Activated CD8-positive, alpha-beta memory T cell treated with anti-CD3 and anti-CD28 coated beads, Interleukin-2, amount 50 U/mL, for 24 hours (primary cell): Measurements from ENCODE around the gene NPLOC4.
A peak's percentile ranks its signal among the peaks of the same experiment; 100 is the strongest.

Source experiments
- DNase-seq: peaks from one replicate; pipeline ENCODE4 v3.0.0-alpha.2; 2020; ENCODE audit errors: extremely low read depth

NPLOC4 gene

DNA sequence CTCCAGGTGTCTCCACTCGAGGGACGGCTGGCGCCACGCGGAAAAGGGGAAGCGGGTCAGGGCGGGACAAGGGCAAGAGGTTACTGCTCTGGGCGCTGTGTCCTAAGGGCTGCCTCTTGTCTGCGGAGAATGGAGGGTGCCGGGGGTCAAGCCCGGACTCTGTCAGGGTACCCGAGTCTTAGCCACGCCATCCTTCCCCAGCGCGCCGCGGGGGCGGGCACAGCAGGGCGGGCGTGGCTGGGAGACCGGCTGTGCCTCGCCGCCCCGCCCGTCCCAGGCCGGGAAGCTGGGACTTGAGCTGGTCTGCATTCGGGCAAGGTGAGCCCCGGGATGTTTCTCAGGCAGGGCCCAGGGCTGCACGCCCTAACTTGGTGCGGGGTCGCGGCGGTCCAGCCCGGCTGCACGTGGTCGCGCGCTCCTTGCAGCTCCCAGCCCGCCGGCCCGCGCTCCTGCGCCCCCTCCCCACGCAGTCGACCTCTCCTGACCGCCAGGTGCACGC is 118.1 kb downstream of the NPLOC4 start:
- DNase-seq: no peak

DNA sequence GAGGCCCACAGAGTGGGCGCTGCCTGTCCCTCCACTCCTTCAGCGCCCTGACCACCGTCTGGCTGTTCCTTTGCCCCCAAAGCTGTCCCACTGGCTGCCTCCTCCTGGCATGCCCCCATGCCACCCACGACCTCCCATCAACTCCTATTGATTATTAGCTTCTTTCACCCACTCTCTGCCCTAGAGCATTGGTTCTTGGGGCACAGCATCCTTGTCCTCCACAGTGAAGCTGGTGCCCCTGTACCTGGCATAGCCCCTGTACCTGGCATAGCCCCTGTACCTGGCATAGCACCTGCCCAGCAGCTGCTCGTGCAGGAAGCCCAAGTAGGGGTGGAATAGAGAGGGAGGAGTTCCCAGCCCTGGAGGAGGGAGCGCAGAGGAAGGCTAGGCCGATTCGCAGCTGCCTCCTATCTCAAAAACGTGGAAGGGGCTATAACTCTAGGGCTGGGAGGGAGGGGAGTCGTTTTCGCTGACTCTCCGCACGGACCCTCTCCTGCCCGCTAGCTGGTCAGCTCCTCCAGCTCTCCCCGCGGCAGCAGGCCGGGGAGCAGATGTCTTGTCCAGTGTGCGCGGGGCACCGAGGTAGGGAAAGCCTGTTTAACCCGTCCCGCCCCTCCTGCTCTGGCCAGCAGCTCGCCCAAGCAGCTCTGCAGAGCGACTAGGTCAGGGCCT is 118.7 kb downstream of the NPLOC4 start:
- no peak for DNase-seq

GRCh38 chr17:81517339-81518112 is 119.4 kb downstream of the NPLOC4 start:
- no peak for DNase-seq

GRCh38 chr17:81517009-81517338 is 119.9 kb downstream of the NPLOC4 start:
- DNase-seq: no peak

DNA sequence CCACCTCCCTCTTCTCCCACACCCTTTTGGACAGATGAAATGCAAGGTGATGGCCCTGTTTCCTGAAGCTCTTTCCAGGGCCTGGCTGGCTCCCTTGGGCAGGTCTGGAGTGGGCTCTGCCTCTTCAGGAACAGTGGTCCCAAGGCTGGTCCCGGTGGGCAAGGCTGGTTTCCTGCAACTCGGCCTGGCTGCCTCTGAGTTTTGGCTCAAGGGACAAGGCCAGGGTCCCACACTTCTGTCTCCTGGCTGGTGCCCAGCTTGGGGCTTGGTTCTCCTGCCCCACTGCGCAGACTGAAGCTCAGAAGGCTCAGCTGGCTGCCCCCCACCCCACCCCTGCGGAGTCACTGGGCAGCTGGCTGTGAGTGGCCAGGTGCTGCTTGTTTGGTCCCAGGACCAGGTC is 120.5 kb downstream of the NPLOC4 start:
- DNase-seq: no peak

GRCh38 chr17:81515530-81516041 is 121.3 kb downstream of the NPLOC4 start:
- no peak for DNase-seq

DNA sequence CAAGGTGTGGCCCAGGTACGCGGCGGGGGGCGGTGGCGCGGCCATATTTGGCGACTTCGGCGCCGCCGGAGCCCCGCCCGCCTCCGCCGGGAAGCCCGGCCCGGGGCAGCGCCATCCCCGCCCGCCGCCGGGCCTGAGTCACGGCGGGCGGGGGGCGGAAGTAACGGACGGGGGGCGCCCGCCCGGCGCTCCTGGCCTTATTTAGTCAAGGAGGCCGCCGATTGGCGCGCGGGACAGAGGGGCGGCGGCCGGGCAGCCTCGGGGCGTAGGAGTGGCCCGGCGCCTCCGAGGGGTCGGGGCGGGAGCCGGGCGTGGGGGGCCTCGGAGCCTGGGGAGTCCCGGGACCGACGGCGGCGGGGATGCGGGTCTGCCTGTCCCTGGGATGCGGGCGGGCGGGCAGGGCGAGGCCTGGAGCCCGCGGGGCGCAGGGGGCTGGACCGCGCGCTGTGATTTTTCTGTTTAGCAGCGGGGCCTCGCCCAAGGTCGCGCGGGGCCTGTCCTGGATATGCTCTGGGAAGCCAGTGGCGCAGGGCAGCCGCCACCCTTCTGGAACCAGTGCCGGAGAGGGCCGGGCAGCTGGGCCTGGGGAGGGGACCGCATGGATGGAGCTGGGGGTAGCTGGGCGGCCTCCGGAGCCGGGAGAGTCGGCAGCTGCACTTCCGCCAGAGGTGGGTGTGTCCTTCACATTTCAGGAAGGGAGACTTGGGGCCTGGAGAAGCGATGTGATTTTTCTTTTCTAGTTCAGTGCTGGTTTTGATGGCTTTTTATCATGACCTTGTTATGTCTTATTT is 122.0 kb downstream of the NPLOC4 start:
- DNase-seq: no peak

- DNase-seq: no peak
Observed at GRCh38 chr17:81514489-81514738, 122.5 kb downstream of the NPLOC4 start.

- no peak for DNase-seq
Observed at GRCh38 chr17:81513753-81514488, 123.0 kb downstream of the NPLOC4 start.

GRCh38 chr17:81513372-81513752 is 123.5 kb downstream of the NPLOC4 start:
- no peak for DNase-seq

DNA sequence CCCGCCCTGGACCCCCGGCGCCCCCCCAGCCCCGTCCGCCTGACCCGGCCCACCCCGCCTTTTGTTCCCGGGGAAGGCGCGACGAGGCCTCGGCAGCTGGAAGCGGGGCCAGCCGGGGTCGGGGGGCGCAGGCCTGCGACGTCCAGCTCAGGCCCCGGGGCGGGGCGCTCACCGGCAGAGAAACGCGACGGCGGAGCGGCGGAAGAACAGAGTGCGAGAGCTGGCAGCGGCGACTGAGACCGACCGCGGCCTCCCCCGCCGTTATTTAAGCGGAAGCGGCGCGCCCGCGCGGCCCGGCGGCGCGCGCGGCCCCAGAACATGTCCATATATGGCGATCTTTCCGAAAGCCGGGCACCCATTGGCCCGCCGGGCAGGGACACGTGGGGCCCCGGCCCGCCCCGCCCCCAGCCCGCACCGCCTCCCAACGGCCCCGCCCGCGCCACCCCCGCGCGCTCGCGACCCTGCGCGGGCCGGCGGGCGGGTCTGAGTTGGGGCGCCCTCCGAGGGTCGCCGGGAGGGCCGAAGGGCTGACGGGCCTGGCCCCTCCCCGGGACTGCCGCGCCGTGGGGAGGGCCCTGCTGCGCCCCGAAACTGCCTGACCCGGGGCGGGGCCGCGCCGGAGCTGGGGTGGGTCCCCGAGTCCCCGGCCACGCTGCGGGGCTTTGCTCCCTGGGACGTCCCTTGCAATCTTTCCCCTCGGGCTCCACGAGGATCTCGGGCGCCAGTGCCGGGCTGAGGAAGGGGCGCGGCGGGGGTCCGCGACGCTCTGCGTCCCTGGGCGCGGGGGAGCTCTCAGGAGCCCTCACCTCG is 124.1 kb downstream of the NPLOC4 start, which contains the start of gene ACTG1:
Gene ACTG1, minus strand, starts transcription at position 238 of the 810 bp plus-strand sequence. CDS start 445 bp downstream, outside the sequence.
- DNase-seq: peak; percentile 69

- no peak for DNase-seq
Observed at GRCh38 chr17:81511804-81512561, 124.9 kb downstream of the NPLOC4 start.

DNA sequence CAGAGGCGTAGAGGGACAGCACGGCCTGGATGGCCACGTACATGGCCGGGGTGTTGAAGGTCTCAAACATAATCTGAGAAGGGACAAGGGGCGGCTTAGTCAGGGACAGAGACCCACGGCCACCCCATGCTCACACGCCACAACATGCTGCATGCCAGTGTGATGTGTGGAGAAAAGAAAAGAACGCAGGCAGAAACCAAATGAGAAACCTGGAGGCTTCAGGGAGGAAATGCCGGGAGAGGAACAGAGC is 125.4 kb downstream of the NPLOC4 start:
- DNase-seq: no peak

DNA sequence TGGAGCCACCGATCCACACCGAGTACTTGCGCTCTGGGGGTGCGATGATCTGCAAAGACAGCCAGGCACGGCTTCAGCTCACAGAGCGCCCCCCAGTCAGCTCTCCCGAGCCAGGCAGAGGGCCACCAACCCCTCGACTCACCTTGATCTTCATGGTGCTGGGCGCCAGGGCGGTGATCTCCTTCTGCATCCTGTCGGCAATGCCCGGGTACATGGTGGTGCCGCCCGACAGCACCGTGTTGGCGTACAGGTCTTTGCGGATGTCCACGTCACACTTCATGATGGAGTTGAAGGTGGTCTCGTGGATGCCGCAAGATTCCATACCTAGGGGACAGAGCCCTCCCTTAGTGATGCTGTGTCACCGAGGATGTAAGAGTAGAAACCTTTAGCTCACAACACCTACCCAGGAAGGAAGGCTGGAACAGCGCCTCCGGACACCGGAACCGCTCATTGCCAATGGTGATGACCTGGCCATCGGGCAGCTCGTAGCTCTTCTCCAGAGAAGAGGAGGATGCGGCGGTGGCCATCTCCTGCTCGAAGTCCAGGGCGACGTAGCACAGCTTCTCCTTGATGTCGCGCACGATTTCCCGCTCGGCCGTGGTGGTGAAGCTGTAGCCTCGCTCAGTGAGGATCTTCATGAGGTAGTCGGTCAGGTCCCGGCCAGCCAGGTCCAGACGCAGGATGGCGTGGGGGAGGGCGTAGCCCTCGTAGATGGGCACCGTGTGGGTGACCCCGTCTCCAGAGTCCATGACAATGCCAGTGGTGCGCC is 125.9 kb downstream of the NPLOC4 start:
- no peak for DNase-seq

DNA sequence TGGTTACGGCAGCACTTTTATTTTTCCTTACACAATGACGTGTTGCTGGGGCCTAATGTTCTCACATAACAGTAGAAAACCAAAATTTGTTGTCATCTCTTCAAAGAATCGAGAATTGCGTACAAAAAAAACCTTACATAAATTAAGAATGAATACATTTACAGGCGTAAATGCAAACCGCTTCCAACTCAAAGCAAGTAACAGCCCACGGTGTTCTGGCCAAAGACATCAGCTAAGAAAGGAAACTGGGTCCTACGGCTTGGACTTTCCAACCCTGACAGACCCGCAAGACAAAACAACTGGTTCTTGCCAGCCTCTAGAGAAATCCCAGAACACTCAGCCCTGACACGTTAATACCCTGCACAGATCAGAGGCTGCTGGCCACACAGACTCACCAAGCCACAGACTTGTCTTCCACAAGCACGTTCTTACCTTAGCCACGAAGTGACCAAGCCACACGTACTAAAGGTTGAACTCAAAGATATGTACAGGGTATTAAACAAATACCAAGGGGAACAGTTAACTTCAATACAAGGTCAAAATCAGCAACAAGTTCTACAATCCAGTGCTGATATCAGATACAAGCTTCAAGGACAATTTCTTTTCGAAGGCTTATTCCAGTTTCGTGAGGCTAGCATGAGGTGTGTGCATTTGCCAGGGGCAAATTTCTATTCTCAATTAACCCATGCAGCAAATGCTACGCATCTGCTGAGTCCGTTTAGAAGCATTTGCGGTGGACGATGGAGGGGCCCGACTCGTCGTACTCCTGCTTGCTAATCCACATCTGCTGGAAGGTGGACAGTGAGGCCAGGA is 126.7 kb downstream of the NPLOC4 start:
- DNase-seq: no peak

GRCh38 chr17:81509207-81509971 is 127.5 kb downstream of the NPLOC4 start:
- no peak for DNase-seq

- DNase-seq: no peak
Observed at GRCh38 chr17:81508639-81509206, 128.2 kb downstream of the NPLOC4 start.
